Measurements from ENCODE around the gene SEMA3F. TPM values are rescaled to one million over a fixed set of nuclear protein-coding genes. Genes with fewer than 3 reads are reported as not detected.

Gene SEMA3F
- total and polyA plus RNA-seq, 2 donors (not counting 1 experiment from before 2014, with no cell fraction given), result 5.1 to 9.7 TPM

GRCh38 chr3:50165910-50166538, 10.9 kb downstream of the SEMA3F start:
- H3K4me2 ChIP-seq (ENCODE audit: extremely low read depth, insufficient read depth, low read length), result peak overlapping the region; percentile 62
- TF ChIP-seq CTCF (conservative IDR thresholded peaks at IDR 0.05 in 1 of 2, IDR thresholded peaks at IDR 0.05 in 1 of 2; ENCODE audit: low read depth in 1 of 2, low read length in 2 of 2), result no peak
- no peak for TF ChIP-seq EZH2 (IDR thresholded peaks at IDR 0.05; ENCODE audit: low read length, missing control alignments)

GRCh38 chr3:50166620-50167019, 11.5 kb downstream of the SEMA3F start:
- Histone ChIP-seq H3K36me3 (ENCODE audit: control insufficient read depth, insufficient read depth, low read length) (no peaks in the 10 kb centered on the region), H3K4me3 (replicated peaks in 1 of 4; ENCODE audit: control extremely low read depth in 1 of 4, insufficient read depth in 1 of 4, low read depth in 3 of 4, low read length in 4 of 4) (no peak overlapping the region), H3K9ac (ENCODE audit: insufficient read depth, low read length) (no peak overlapping the region), H3K27ac (ENCODE audit: insufficient read depth, low read length) (no peak overlapping the region), H3K4me1 (ENCODE audit: control insufficient read depth, extremely low read depth, insufficient read depth, low read length) (peaks cover 28% of the 10 kb centered on the region), H3K79me2 (ENCODE audit: control insufficient read depth, insufficient read depth, low read length) (no peaks in the 10 kb centered on the region), H3K9me3 (ENCODE audit: control insufficient read depth, insufficient read depth, low read depth, low read length) (no peaks in the 10 kb centered on the region), H4K20me1 (ENCODE audit: control insufficient read depth, extremely low read depth, insufficient read depth, low read length) (no peaks in the 10 kb centered on the region), H2AFZ (ENCODE audit: low read length) (no peak overlapping the region), H3K27me3 (ENCODE audit: control insufficient read depth, insufficient read depth, low read length) (no peaks in the 10 kb centered on the region), H3K4me2 (ENCODE audit: extremely low read depth, insufficient read depth, low read length) (no peak overlapping the region)
- peak in 1 of 2 donors; percentile 79 for DNase-seq (ENCODE audit: low read depth in 2 of 2)
- TF ChIP-seq CTCF (conservative IDR thresholded peaks at IDR 0.05 in 1 of 2, IDR thresholded peaks at IDR 0.05 in 1 of 2; ENCODE audit: low read depth in 1 of 2, low read length in 2 of 2) (no peak), EZH2 (IDR thresholded peaks at IDR 0.05; ENCODE audit: low read length, missing control alignments) (no peak)

More at GRCh38 chr3:50165910-50166538, 10.9 kb downstream of the SEMA3F start:
- Histone ChIP-seq H3K79me2 (ENCODE audit: control insufficient read depth, insufficient read depth, low read length) (no peaks in the 10 kb centered on the region), H3K9me3 (ENCODE audit: control insufficient read depth, insufficient read depth, low read depth, low read length) (no peaks in the 10 kb centered on the region), H2AFZ (ENCODE audit: low read length) (no peak overlapping the region), H3K27me3 (ENCODE audit: control insufficient read depth, insufficient read depth, low read length) (no peaks in the 10 kb centered on the region), H3K27ac (ENCODE audit: insufficient read depth, low read length) (peak overlapping the region; percentile 75), H3K4me1 (ENCODE audit: control insufficient read depth, extremely low read depth, insufficient read depth, low read length) (peaks cover 30% of the 10 kb centered on the region), H3K9ac (ENCODE audit: insufficient read depth, low read length) (no peak overlapping the region), H4K20me1 (ENCODE audit: control insufficient read depth, extremely low read depth, insufficient read depth, low read length) (no peaks in the 10 kb centered on the region), H3K36me3 (ENCODE audit: control insufficient read depth, insufficient read depth, low read length) (no peaks in the 10 kb centered on the region), H3K4me3 (replicated peaks in 1 of 4; ENCODE audit: control extremely low read depth in 1 of 4, insufficient read depth in 1 of 4, low read depth in 3 of 4, low read length in 4 of 4) (no peak overlapping the region)
- peak in 1 of 2 donors; percentile 57 for DNase-seq (ENCODE audit: low read depth in 2 of 2)

- H3K9ac ChIP-seq (ENCODE audit: insufficient read depth, low read length), result no peak overlapping the region
- no peak overlapping the region for H3K27ac ChIP-seq (ENCODE audit: insufficient read depth, low read length)
- H3K36me3 ChIP-seq (ENCODE audit: control insufficient read depth, insufficient read depth, low read length), result no peaks in the 10 kb centered on the region
- peaks cover 28% of the 10 kb centered on the region for H3K4me1 ChIP-seq (ENCODE audit: control insufficient read depth, extremely low read depth, insufficient read depth, low read length)
- H3K27me3 ChIP-seq (ENCODE audit: control insufficient read depth, insufficient read depth, low read length), result no peaks in the 10 kb centered on the region
- H4K20me1 ChIP-seq (ENCODE audit: control insufficient read depth, extremely low read depth, insufficient read depth, low read length), result no peaks in the 10 kb centered on the region
- DNase-seq (ENCODE audit: low read depth in 2 of 2), result peak; percentile 33 to 46
- no peaks in the 10 kb centered on the region for H3K79me2 ChIP-seq (ENCODE audit: control insufficient read depth, insufficient read depth, low read length)
- H3K4me3 ChIP-seq (replicated peaks in 1 of 4; ENCODE audit: control extremely low read depth in 1 of 4, insufficient read depth in 1 of 4, low read depth in 3 of 4, low read length in 4 of 4), result no peak overlapping the region
- no peak overlapping the region for H2AFZ ChIP-seq (ENCODE audit: low read length)
- no peak for TF ChIP-seq CTCF (conservative IDR thresholded peaks at IDR 0.05 in 1 of 2, IDR thresholded peaks at IDR 0.05 in 1 of 2; ENCODE audit: low read depth in 1 of 2, low read length in 2 of 2)
- TF ChIP-seq EZH2 (IDR thresholded peaks at IDR 0.05; ENCODE audit: low read length, missing control alignments), result no peak
- no peak overlapping the region for H3K4me2 ChIP-seq (ENCODE audit: extremely low read depth, insufficient read depth, low read length)
- H3K9me3 ChIP-seq (ENCODE audit: control insufficient read depth, insufficient read depth, low read depth, low read length), result no peaks in the 10 kb centered on the region
Observed at GRCh38 chr3:50167069-50167840, 12.1 kb downstream of the SEMA3F start.

Data from fibroblast of lung (primary cell).